Mesendoderm (in vitro differentiated cells): ENCODE measurements around the gene TCF4.
A peak's percentile ranks its signal among the peaks of the same experiment; 100 is the strongest.

ENCODE experiments used
- DNase-seq: peaks from one replicate; pipeline ENCODE4 v3.0.0; 2013
- H2AK5ac ChIP-seq: 2 replicates; pipeline ENCODE4 v1.6.1; 2013; ENCODE audit warnings: low read length, inconsistent platforms
- H2BK120ac ChIP-seq: 2 replicates; pipeline ENCODE4 v1.6.1; 2013; ENCODE audit warnings: low read depth, mild to moderate bottlenecking, low read length, moderate library complexity, mixed read lengths
- H2BK15ac ChIP-seq: replicated peaks from 2 replicates; pipeline ENCODE4 v1.6.1; 2013; ENCODE audit warnings: low read depth, mild to moderate bottlenecking, moderate library complexity
- H2BK5ac ChIP-seq: 2 replicates; pipeline ENCODE4 v1.6.1; 2013; ENCODE audit warnings: low read length, inconsistent platforms
- H3K18ac ChIP-seq: 2 replicates; pipeline ENCODE4 v1.6.1; 2013; ENCODE audit warnings: mild to moderate bottlenecking, low read length, mixed read lengths
- H3K23ac ChIP-seq: one replicate; pipeline ENCODE4 v1.6.1; 2013; ENCODE audit warnings: low read length
- H3K27ac ChIP-seq: 2 replicates; pipeline ENCODE4 v1.5.1; 2013; ENCODE audit warnings: low read depth, mild to moderate bottlenecking, inconsistent platforms, low read length, moderate library complexity
- H3K27me3 ChIP-seq: 2 replicates; pipeline ENCODE4 v1.6.1; 2013; ENCODE audit warnings: low read length, control low read depth, mild to moderate bottlenecking, inconsistent platforms; ENCODE audit not compliant: insufficient read depth, poor library complexity
- H3K36me3 ChIP-seq: 2 replicates; pipeline ENCODE4 v1.6.1; 2013; ENCODE audit warnings: low read length, inconsistent platforms; ENCODE audit not compliant: control insufficient read depth, insufficient read depth
- H3K4ac ChIP-seq: one replicate; pipeline ENCODE4 v1.6.1; 2013; ENCODE audit warnings: low read depth, mild to moderate bottlenecking, low read length, moderate library complexity
- H3K4me1 ChIP-seq: 2 replicates; pipeline ENCODE4 v1.6.1; 2013; ENCODE audit warnings: low read depth, low read length, inconsistent platforms; ENCODE audit not compliant: control insufficient read depth
- H3K4me2 ChIP-seq: 2 replicates; pipeline ENCODE4 v1.6.1; 2013; ENCODE audit warnings: low read length
- H3K4me3 ChIP-seq: 2 replicates; pipeline ENCODE4 v1.5.1; 2013; ENCODE audit warnings: mild to moderate bottlenecking, low read length
- H3K56ac ChIP-seq: one replicate; pipeline ENCODE4 v1.6.1; 2013; ENCODE audit warnings: low read length
- H3K79me1 ChIP-seq: 2 replicates; pipeline ENCODE4 v1.6.1; 2013; ENCODE audit warnings: low read length, inconsistent platforms
- H3K79me2 ChIP-seq: 2 replicates; pipeline ENCODE4 v1.6.1; 2013; ENCODE audit warnings: mild to moderate bottlenecking, low read length; ENCODE audit not compliant: control insufficient read depth, insufficient read depth
- H3K9ac ChIP-seq: 2 replicates; pipeline ENCODE4 v1.6.1; 2013; ENCODE audit warnings: low read length, inconsistent platforms
- H4K5ac ChIP-seq: one replicate; pipeline ENCODE4 v1.6.1; 2013; ENCODE audit warnings: low read length
- H4K8ac ChIP-seq: one replicate; pipeline ENCODE4 v1.6.1; 2013; ENCODE audit warnings: low read depth, mild to moderate bottlenecking, control low read depth, low read length, moderate library complexity
- WGBS: extraction: QIAGEN DNeasy Blood & Tissue Kit; methylation state at CpG from one replicate; pipeline ENCODE4 v1.1.7; 2013; ENCODE audit warnings: low lambda C conversion rate, missing lambda C conversion rate; ENCODE audit not compliant: insufficient coverage; ENCODE audit errors: extremely low coverage; 5-methylcytosine and 5-hydroxymethylcytosine counted together

The TCF4 gene

DNA sequence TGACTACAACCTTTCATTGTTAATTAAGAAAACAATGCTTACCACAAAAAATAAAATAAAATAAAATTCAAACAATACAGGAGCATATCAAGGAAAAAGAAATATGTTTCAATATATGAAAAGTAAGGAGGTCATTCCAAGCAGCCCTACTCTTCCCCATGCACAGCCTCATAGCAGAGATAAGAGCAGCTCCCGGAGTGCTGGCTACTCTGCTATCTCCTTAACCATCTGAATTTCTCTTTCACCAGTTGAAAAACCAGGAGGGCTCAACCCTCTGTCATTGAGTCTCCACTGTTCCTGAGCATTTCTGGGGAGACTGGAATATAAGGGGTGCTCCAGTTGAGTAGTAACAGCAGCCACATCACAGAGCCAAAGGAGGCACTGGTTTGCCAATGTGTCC lies 201.4 kb downstream of the TCF4 start:
- H3K4me3 ChIP-seq: no peak overlapping the region
- no peak overlapping the region for H2AK5ac ChIP-seq
- H4K8ac ChIP-seq: no peak overlapping the region
- H3K4me1 ChIP-seq: peaks cover 2% of the 10 kb centered on the region
- H3K27ac ChIP-seq: no peak overlapping the region
- H2BK120ac ChIP-seq: no peak overlapping the region
- H3K9ac ChIP-seq: no peak overlapping the region
- no peak overlapping the region for H2BK5ac ChIP-seq
- H3K23ac ChIP-seq: no peak overlapping the region
- H4K5ac ChIP-seq: no peak overlapping the region
- no peak overlapping the region for H3K18ac ChIP-seq
- H3K36me3 ChIP-seq: no peaks in the 10 kb centered on the region
- no peak overlapping the region for H2BK15ac ChIP-seq
- peak; percentile 31 for DNase-seq
- no CpG with 5 or more reads among the region's 1 CpG for WGBS
- H3K79me1 ChIP-seq: peaks cover 27% of the 10 kb centered on the region
- peaks cover 25% of the 10 kb centered on the region for H3K79me2 ChIP-seq
- H3K27me3 ChIP-seq: no peaks in the 10 kb centered on the region
- no peak overlapping the region for H3K4ac ChIP-seq
- H3K56ac ChIP-seq: no peak overlapping the region
- no peak overlapping the region for H3K4me2 ChIP-seq

DNA sequence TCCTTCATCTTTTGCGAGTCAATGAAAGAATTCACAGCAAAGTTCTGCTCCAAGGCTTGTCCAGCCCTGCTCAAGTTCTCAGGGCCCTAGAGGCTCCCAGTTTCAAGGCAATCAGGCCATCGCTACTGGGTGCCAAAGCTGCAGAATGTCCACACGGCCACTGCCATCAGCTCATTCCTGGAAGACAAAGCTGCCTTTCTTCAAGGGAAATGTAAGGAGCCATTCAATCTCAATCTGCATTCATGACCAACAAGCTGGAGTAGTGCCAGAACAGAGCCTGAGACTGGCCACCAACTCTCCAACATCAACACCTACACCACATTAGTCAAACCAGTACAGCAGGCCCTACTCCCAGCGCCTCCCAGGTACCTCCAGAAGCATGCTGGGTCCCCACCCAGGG lies 202.2 kb downstream of the TCF4 start:
- H3K56ac ChIP-seq: no peak overlapping the region
- no peak overlapping the region for H3K4me2 ChIP-seq
- no peak for DNase-seq
- peaks cover 28% of the 10 kb centered on the region for H3K79me1 ChIP-seq
- no peak overlapping the region for H3K9ac ChIP-seq
- H4K5ac ChIP-seq: no peak overlapping the region
- H3K4ac ChIP-seq: no peak overlapping the region
- H4K8ac ChIP-seq: no peak overlapping the region
- H2BK15ac ChIP-seq: no peak overlapping the region
- H3K18ac ChIP-seq: no peak overlapping the region
- H2BK5ac ChIP-seq: no peak overlapping the region
- no peaks in the 10 kb centered on the region for H3K27me3 ChIP-seq
- no peak overlapping the region for H3K4me3 ChIP-seq
- no CpG with 5 or more reads among the region's 4 CpGs for WGBS
- H3K4me1 ChIP-seq: peaks cover 2% of the 10 kb centered on the region
- H3K36me3 ChIP-seq: no peaks in the 10 kb centered on the region
- no peak overlapping the region for H2AK5ac ChIP-seq
- H3K23ac ChIP-seq: no peak overlapping the region
- no peak overlapping the region for H3K27ac ChIP-seq
- H3K79me2 ChIP-seq: peaks cover 25% of the 10 kb centered on the region
- no peak overlapping the region for H2BK120ac ChIP-seq

DNA sequence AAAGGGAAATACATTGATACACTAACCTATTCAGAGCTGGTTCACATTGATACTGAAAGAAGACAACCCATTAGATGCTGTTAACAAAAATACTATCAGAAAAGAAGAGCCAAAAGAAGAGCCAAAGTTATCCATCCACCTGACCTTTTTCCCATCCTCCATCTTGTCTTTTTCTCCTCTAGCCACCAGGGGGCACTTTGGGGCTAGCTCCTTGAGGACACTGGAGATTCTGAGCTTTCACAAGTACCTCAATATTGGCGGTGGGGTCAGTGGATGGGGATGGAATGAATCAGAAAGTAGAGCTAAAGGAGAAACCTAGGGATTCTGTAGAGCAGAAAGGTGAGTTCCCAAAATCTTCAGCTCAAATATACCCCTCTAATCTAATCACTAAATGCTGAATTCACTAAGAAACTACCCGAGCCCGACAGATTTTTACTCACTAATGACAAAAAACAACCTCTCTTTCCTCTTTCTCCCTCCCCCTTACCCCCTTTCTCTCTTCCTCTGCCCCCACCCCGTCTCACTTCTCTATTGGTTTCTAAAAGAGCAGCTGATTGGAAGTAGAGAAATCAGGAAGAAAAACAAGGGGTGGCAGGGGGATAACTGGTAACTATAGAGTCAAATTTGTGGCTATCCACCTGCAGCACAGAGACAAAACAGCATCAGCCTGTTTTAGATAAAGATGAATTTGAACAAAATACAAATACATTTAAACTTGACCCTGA lies 203.3 kb downstream of the TCF4 start:
- H3K36me3 ChIP-seq: no peaks in the 10 kb centered on the region

DNA sequence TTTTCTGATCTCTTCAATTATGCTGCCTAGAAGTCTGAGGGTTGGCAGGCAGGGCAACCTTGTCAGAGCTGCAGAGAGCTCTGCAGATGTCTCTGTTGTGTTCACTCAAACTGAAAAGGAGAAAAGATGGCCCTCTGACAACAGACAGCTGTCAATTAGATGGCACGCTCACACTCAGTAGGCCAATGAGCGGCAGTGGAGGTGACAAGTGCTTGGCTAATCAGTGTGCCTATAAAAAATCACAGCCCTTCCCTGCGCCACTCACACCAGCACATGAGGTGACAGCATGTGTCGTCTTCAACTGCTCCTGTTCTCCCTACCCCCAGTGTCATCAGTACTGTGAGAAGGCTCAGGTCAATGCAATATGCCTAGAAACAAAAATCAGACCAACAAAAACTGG lies 203.9 kb downstream of the TCF4 start:
- H4K8ac ChIP-seq: no peak overlapping the region
- no peak overlapping the region for H3K4me2 ChIP-seq
- H3K4me3 ChIP-seq: no peak overlapping the region
- peaks cover 27% of the 10 kb centered on the region for H3K79me2 ChIP-seq
- peaks cover 26% of the 10 kb centered on the region for H3K79me1 ChIP-seq
- H4K5ac ChIP-seq: no peak overlapping the region
- peaks cover 2% of the 10 kb centered on the region for H3K4me1 ChIP-seq
- H2BK5ac ChIP-seq: no peak overlapping the region
- H2BK15ac ChIP-seq: no peak overlapping the region
- H3K36me3 ChIP-seq: no peaks in the 10 kb centered on the region
- no peak overlapping the region for H3K9ac ChIP-seq
- H3K56ac ChIP-seq: no peak overlapping the region
- H3K23ac ChIP-seq: no peak overlapping the region
- H3K27ac ChIP-seq: no peak overlapping the region
- H3K4ac ChIP-seq: no peak overlapping the region
- no peak overlapping the region for H3K18ac ChIP-seq
- no peaks in the 10 kb centered on the region for H3K27me3 ChIP-seq
- H2AK5ac ChIP-seq: no peak overlapping the region
- DNase-seq: no peak
- no CpG with 5 or more reads among the region's 4 CpGs for WGBS
- H2BK120ac ChIP-seq: no peak overlapping the region

More for the DNA sequence above, 203.3 kb downstream of the TCF4 start:
- Histone ChIP-seq H3K9ac (no peak overlapping the region), H3K23ac (no peak overlapping the region), H3K4me1 (peaks cover 2% of the 10 kb centered on the region), H3K4me2 (no peak overlapping the region), H3K27me3 (no peaks in the 10 kb centered on the region), H4K8ac (no peak overlapping the region), H3K4me3 (no peak overlapping the region), H4K5ac (no peak overlapping the region), H3K79me2 (peaks cover 31% of the 10 kb centered on the region), H3K18ac (no peak overlapping the region), H2AK5ac (no peak overlapping the region), H2BK15ac (no peak overlapping the region), H2BK120ac (no peak overlapping the region), H3K4ac (no peak overlapping the region), H3K79me1 (peaks cover 31% of the 10 kb centered on the region), H3K56ac (no peak overlapping the region), H2BK5ac (no peak overlapping the region), H3K27ac (no peak overlapping the region)
- DNase-seq: peak; percentile 78
- WGBS: no CpG with 5 or more reads among the region's 4 CpGs

DNA sequence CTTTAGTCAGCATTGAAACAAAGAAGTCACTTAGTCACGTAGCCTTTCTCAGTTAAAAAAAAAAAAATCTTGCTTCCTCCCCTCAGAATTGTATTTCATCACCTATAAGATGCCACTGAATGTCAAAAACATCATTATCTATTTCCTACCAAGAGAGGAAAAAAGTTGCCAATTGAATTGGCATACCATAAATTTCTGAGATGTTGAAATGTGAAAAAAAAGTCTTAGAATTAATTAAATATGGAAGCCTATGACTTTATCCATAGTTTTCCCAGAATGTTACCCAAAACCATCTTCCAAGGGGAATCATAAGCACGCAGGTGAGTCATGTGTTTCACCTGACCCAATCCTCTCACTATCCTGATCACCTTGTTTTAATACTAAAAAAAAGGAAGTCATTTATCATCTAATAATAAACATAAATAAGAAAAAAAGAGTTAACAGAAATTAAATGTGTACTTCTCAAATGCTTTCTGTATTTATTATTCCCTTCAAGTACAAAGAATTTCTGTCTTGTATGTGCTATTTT lies 205.7 kb downstream of the TCF4 start:
- Histone ChIP-seq H3K4ac (no peak overlapping the region), H3K27ac (no peak overlapping the region), H3K18ac (no peak overlapping the region), H3K79me1 (peaks cover 23% of the 10 kb centered on the region), H3K4me3 (no peak overlapping the region), H3K4me1 (peaks cover 2% of the 10 kb centered on the region), H3K23ac (no peak overlapping the region), H2BK5ac (no peak overlapping the region), H3K36me3 (no peaks in the 10 kb centered on the region), H3K56ac (no peak overlapping the region), H3K4me2 (no peak overlapping the region), H2BK120ac (no peak overlapping the region), H2BK15ac (no peak overlapping the region), H3K79me2 (peaks cover 29% of the 10 kb centered on the region), H4K8ac (no peak overlapping the region), H3K27me3 (no peaks in the 10 kb centered on the region), H4K5ac (no peak overlapping the region), H3K9ac (no peak overlapping the region), H2AK5ac (no peak overlapping the region)
- WGBS: no CpG with 5 or more reads among the region's 2 CpGs
- DNase-seq: no peak

DNA sequence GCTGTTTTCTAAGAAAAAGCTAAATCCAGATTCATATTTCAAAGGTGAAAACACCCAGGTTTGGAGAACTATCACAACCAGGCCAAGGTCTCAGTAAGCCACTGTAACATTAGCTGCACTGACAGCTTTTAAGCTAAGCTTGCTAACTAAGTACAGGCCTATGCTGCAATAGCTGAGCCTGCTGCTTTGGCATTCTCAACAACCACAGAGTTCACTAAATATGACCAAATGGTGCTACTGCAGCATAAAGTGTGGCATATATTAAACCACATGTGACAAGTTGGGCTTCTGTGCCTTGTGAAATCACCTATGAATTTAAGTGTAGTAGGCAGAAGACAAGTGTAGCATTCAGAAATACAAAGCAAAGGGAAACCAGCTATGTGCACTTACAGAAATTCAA lies 206.7 kb downstream of the TCF4 start:
- Histone ChIP-seq H3K56ac (no peak overlapping the region), H2AK5ac (no peak overlapping the region), H3K4me1 (no peaks in the 10 kb centered on the region), H3K4me3 (no peak overlapping the region), H3K23ac (no peak overlapping the region), H3K27me3 (no peaks in the 10 kb centered on the region), H3K79me1 (peaks cover 22% of the 10 kb centered on the region), H3K4ac (no peak overlapping the region), H4K5ac (no peak overlapping the region), H3K36me3 (no peaks in the 10 kb centered on the region), H2BK5ac (no peak overlapping the region), H3K4me2 (no peak overlapping the region), H3K9ac (no peak overlapping the region), H3K18ac (no peak overlapping the region), H4K8ac (no peak overlapping the region), H3K27ac (no peak overlapping the region), H3K79me2 (peaks cover 31% of the 10 kb centered on the region), H2BK120ac (no peak overlapping the region), H2BK15ac (no peak overlapping the region)
- no peak for DNase-seq
